Measurements from ENCODE around the gene DOCK1. TPM values are rescaled to one million over a fixed set of nuclear protein-coding genes. Genes with fewer than 3 reads are reported as not detected.

DOCK1 gene
- total and polyA plus RNA-seq, 2 donors from 2014 or later = 15.8 to 81.7 TPM

GRCh38 chr10:126908225-126908624 lies 3.0 kb downstream of the DOCK1 start:
- Histone ChIP-seq H3K36me3 (ENCODE audit: control insufficient read depth in 2 of 3, insufficient read depth in 3 of 3, low read length in 3 of 3) (no peaks in the 10 kb centered on the region), H3K9ac (ENCODE audit: low read length in 3 of 3) (no peak overlapping the region), H3K4me3 (ENCODE audit: low read length in 3 of 3) (no peak overlapping the region), H3K27ac (ENCODE audit: low read depth in 2 of 2, low read length in 2 of 2) (no peak overlapping the region), H3K27me3 (ENCODE audit: control insufficient read depth, insufficient read depth, low read length) (no peaks in the 10 kb centered on the region), H3K4me1 (ENCODE audit: control insufficient read depth in 2 of 3, insufficient read depth in 2 of 3, low read depth in 1 of 3, low read length in 3 of 3) (peaks cover 0 to 10% (median 6%) of the 10 kb centered on the region in 3 donors), H3K9me3 (ENCODE audit: control insufficient read depth in 2 of 3, insufficient read depth in 1 of 3, low read length in 3 of 3) (no peaks in the 10 kb centered on the region)
- DNase-seq (no peak), FAIRE-seq (no peak)
- intact Hi-C loops (cut with DNase I) = no loop called here
- no peak for TF ChIP-seq CTCF (IDR thresholded peaks at IDR 0.05; ENCODE audit: borderline replicate concordance, extremely low read depth, insufficient read depth)

GRCh38 chr10:126908729-126909128 lies 3.5 kb downstream of the DOCK1 start:
- intact Hi-C loops (cut with DNase I) = no loop called here
- Histone ChIP-seq H3K9me3 (ENCODE audit: control insufficient read depth in 2 of 3, insufficient read depth in 1 of 3, low read length in 3 of 3) (no peaks in the 10 kb centered on the region), H3K27ac (ENCODE audit: low read depth in 2 of 2, low read length in 2 of 2) (no peak overlapping the region), H3K4me3 (ENCODE audit: low read length in 3 of 3) (no peak overlapping the region), H3K4me1 (ENCODE audit: control insufficient read depth in 2 of 3, insufficient read depth in 2 of 3, low read depth in 1 of 3, low read length in 3 of 3) (peaks cover 0 to 10% (median 6%) of the 10 kb centered on the region in 3 donors), H3K9ac (ENCODE audit: low read length in 3 of 3) (no peak overlapping the region), H3K27me3 (ENCODE audit: control insufficient read depth, insufficient read depth, low read length) (no peaks in the 10 kb centered on the region), H3K36me3 (ENCODE audit: control insufficient read depth in 2 of 3, insufficient read depth in 3 of 3, low read length in 3 of 3) (no peaks in the 10 kb centered on the region)
- TF ChIP-seq CTCF (IDR thresholded peaks at IDR 0.05; ENCODE audit: borderline replicate concordance, extremely low read depth, insufficient read depth) = no peak
- FAIRE-seq (no peak), DNase-seq (no peak)

- Histone ChIP-seq H3K4me1 (ENCODE audit: control insufficient read depth in 2 of 3, insufficient read depth in 2 of 3, low read depth in 1 of 3, low read length in 3 of 3) (peaks cover 0 to 10% (median 6%) of the 10 kb centered on the region in 3 donors), H3K9ac (ENCODE audit: low read length in 3 of 3) (no peak overlapping the region), H3K9me3 (ENCODE audit: control insufficient read depth in 2 of 3, insufficient read depth in 1 of 3, low read length in 3 of 3) (no peaks in the 10 kb centered on the region), H3K4me3 (ENCODE audit: low read length in 3 of 3) (no peak overlapping the region), H3K27ac (ENCODE audit: low read depth in 2 of 2, low read length in 2 of 2) (no peak overlapping the region), H3K36me3 (ENCODE audit: control insufficient read depth in 2 of 3, insufficient read depth in 3 of 3, low read length in 3 of 3) (no peaks in the 10 kb centered on the region), H3K27me3 (ENCODE audit: control insufficient read depth, insufficient read depth, low read length) (no peaks in the 10 kb centered on the region)
- intact Hi-C loops (cut with DNase I) = no loop called here
- no peak for TF ChIP-seq CTCF (IDR thresholded peaks at IDR 0.05; ENCODE audit: borderline replicate concordance, extremely low read depth, insufficient read depth)
- DNase-seq (no peak), FAIRE-seq (no peak)
Observed at GRCh38 chr10:126909147-126909546, 3.9 kb downstream of the DOCK1 start.

GRCh38 chr10:126910196-126910595 lies 5.0 kb downstream of the DOCK1 start:
- TF ChIP-seq CTCF (IDR thresholded peaks at IDR 0.05; ENCODE audit: borderline replicate concordance, extremely low read depth, insufficient read depth) = no peak
- Histone ChIP-seq H3K36me3 (ENCODE audit: control insufficient read depth in 2 of 3, insufficient read depth in 3 of 3, low read length in 3 of 3) (no peaks in the 10 kb centered on the region), H3K27me3 (ENCODE audit: control insufficient read depth, insufficient read depth, low read length) (no peaks in the 10 kb centered on the region), H3K27ac (ENCODE audit: low read depth in 2 of 2, low read length in 2 of 2) (no peak overlapping the region), H3K4me1 (ENCODE audit: control insufficient read depth in 2 of 3, insufficient read depth in 2 of 3, low read depth in 1 of 3, low read length in 3 of 3) (peaks cover 0 to 5% (median 0%) of the 10 kb centered on the region in 3 donors), H3K4me3 (ENCODE audit: low read length in 3 of 3) (no peak overlapping the region), H3K9me3 (ENCODE audit: control insufficient read depth in 2 of 3, insufficient read depth in 1 of 3, low read length in 3 of 3) (no peaks in the 10 kb centered on the region), H3K9ac (ENCODE audit: low read length in 3 of 3) (no peak overlapping the region)
- intact Hi-C loops (cut with DNase I) = no loop called here
- FAIRE-seq = no peak
- no peak for DNase-seq
